ENCODE measurements around the gene FANCB.

The FANCB gene

DNA sequence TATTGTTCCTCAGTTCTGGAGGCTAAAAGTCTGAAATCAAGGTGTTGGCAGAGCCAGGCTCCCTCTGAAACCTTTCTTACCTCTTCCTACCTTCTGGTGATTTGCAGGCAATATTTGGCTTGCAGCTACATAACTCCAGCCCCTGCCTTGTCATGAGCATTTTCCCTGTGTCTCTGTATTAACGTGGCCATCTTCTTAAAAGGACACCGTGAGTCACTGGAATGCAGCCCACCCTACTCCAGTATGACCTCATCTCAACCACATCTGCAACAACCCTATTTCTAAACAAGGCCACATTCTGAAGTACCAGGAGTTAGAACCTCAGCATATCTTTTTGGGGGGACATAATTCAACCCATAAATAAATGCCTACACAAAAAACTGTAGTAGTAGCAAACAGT is 40.7 kb downstream of the FANCB start:
- DNase-seq = no peak

DNA sequence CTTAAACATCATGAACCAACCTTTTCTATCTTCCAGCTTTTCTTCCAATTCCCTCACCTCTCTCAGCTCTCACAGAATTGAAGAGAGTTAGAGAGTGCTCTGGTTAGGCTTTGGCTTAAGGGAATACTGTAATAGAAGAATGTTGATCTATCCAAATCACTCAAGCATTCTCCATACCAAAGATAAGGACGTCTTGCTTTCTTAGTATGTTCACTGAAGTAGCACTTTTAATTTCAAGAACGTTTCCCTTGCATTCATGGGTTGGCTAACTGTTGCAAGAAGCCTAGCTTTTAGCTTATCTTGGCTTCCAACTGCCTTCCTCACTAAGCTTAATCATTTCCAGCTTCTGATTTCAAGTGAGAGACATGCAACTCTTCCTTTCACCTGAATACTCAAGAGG is 43.2 kb downstream of the FANCB start:
- no peak for DNase-seq

GRCh38 chrX:14826319-14826718 is 46.5 kb downstream of the FANCB start:
- no peak for DNase-seq

DNA sequence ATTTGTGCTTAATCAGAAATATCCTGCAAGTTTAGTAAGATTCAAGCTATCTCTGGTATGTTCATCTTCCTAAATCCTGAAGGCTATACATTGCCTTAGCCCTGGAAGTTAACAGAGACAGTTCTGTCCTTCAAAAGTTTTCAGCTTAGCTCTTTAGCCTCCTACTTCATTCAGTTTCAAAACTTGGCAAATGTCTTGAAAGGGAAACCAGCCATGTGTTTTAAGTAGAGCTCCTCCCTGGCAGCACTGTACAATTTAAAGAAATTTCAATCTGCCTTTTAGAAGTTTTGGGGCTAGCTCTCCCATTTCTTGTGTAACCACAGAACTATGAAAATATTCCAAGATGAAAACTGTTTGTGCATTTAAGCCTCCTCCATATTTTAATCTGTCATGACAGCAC is 47.0 kb downstream of the FANCB start:
- no peak for DNase-seq

- no peak for DNase-seq
Observed at GRCh38 chrX:14819769-14820168, 53.1 kb downstream of the FANCB start.

GRCh38 chrX:14817571-14817970 is 55.3 kb downstream of the FANCB start:
- DNase-seq = no peak

- DNase-seq = no peak
Observed at GRCh38 chrX:14802943-14803710, 69.7 kb downstream of the FANCB start.

DNA sequence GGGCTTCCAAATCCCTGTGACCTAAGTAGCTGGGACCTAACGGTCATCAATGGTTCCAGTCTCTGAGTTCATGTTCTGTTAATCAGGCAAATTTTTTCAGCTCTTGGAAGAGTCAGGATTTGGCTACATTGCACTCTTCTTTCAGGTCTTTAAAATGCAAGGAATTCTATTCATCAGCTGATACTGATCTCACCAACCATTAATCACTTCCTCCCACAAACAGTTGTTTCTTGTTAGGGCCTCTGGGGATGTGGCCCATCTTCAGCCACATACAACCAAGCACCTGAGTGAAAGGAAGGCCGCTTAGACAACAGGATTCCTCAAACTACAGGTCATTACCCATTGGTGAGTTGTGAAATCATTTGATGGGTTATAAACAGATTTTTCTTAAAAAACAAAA is 71.7 kb downstream of the FANCB start:
- no peak for DNase-seq

- no peak for DNase-seq
Observed at GRCh38 chrX:14798805-14799397, 74.0 kb downstream of the FANCB start.
